HG03378 (cell line): ENCODE data around the gene SLC9A3.

Source experiments
- ATAC-seq: cut with Tn5 transposase; IDR thresholded peaks from one replicate; pipeline ENCODE4 v1.9.1; 2021; ENCODE audit warnings: mild to moderate bottlenecking, moderate library complexity; ENCODE audit not compliant: unreplicated experiment

The SLC9A3 gene

DNA sequence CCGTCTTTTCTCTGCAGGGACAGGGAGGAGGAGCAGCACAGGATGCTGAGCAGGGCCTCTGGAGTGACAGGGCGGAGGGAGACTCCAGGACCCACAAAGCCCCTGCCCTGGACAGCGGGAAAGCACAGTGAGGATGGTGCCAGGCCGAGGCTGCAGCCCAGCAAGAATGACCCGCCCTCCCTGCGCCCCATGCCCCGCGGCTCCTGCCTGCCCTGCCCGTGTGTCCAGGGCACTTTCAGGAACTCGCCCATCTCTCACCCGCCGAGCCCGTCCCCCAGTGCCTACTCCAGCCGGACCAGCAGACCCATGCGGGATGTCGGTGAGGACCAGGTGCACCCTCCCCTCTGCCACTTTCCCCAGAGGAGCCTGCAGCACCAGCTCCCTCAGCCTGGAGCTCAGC is 90.4 kb downstream of the SLC9A3 start:
- ATAC-seq = no peak

DNA sequence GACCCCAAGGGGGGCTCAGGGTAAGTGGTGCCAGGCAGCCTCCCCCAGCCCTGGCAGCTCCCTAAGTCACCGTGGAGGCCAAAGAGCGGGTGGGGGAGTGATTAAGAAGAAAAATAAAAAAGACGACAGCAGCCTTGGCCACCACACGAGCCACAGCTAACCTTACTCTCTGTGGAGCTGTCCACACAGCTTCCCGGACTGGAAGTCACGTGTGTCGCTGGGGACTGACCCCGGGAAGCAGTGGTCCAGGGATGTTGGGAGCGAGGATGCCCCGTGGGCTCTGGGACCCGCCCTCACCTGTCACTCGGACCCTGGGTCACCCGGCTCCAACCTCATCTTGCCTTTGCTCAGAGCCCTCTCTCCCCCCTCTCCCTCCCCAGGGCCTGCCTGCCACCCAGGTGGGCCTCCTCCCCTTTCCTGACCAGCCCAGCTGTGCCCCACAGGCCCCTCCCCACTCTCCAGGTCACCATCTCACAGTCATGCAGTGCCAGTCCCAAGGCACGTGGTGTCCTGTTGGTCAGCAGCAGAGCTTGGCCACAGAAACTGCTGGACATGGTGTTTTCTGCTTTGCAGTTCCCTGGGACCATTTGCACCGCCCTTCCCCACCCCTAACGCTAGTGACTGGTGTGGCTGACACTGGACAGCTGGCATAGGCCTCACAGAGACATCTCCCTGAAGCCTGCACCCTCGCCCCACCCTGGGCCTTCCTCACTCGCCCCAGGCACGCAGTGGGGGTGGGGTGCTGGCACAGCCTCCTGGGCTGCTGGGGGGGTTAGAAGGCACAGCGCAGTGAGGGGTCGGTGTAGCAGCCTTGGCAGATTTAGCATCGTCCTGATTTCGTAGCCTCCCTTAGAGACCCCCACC is 91.1 kb downstream of the SLC9A3 start:
- no peak for ATAC-seq

DNA sequence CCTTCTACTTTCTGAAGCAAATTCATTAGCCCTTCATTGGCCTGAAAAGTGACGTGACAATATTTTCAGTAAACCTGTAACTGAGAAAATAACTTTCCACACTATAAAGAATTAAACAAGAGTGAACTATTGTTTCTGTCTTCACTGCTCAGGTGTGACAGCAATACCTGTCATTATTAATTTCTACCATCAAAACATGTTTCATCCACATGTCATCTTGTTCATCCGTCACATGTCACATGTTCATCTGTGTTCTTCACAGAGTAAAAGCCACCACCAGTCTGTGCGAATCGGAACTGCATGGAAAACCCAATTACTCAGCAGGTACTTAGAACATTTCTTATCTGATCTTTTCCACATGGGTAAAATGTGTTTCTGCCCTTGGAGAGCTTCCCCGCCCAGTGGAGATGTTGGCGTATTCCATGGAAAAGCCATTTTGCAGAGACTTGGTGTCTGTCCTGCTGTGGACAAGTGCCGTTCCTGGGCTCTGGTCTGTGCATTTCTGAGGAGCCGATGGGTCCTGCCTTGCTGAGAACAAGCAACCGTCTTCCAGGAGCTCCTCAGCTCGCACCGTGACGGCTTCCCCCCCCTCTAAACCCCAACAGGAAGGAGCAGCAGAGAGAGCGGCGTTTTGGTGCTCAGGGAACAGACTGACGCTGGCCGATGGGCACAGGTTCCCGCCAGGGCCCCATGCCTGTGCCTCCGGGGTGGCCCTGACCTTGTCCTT is 91.9 kb downstream of the SLC9A3 start:
- ATAC-seq = no peak

DNA sequence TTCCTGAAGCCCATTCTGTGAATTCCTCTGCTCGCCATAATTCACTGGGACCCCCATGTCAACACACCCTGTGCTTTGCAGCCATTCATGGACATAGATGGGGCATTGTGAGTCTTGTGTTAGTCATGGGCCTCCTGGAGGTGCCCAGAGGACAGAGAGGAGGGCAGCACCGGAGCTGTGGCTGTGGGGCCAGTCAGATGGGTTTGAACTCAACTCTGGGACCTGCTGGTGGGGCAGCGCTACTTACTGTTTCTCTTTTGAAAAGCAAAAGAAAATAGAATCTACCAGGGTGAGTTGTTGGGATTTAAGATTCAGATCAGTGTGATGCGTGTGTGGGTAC is 92.6 kb downstream of the SLC9A3 start:
- no peak for ATAC-seq

- ATAC-seq = peak; percentile 58
These were observed 93.1 kb downstream of the SLC9A3 start for GRCh38 chr5:431001-431710.

DNA sequence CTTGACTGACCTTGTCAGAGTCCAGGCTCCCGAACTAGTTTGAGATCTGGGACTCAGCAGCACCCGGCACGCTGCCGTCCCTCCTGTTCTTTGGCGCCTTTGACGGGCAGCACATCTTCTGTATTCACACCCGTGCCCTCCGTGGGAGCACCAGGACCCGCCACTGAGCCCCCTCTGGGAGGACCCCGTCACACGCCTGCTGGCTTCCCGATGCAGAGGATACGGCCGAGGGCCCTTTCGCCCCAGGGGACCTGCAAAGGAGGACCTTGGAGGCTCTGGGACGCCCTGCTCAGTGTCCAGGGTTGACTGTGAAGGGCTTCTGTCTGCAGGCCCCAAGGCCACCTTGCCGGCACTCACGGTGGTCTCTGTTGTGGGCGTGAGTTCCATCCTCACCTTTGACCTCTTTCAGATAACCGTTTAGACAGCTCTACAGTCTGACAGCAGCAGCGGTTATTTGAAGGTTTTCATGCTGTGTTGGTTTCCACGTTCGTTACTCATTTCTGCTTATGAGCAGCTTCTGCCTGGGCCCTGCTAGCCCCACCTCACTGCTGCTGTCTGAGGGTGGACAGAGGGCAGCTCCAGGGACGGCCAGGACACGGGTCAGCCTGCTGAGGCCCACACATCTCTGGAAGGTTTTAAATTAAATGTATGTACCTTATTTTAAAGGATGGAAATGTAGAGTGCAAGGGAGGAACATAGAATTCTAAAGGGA is 93.9 kb downstream of the SLC9A3 start:
- no peak for ATAC-seq

DNA sequence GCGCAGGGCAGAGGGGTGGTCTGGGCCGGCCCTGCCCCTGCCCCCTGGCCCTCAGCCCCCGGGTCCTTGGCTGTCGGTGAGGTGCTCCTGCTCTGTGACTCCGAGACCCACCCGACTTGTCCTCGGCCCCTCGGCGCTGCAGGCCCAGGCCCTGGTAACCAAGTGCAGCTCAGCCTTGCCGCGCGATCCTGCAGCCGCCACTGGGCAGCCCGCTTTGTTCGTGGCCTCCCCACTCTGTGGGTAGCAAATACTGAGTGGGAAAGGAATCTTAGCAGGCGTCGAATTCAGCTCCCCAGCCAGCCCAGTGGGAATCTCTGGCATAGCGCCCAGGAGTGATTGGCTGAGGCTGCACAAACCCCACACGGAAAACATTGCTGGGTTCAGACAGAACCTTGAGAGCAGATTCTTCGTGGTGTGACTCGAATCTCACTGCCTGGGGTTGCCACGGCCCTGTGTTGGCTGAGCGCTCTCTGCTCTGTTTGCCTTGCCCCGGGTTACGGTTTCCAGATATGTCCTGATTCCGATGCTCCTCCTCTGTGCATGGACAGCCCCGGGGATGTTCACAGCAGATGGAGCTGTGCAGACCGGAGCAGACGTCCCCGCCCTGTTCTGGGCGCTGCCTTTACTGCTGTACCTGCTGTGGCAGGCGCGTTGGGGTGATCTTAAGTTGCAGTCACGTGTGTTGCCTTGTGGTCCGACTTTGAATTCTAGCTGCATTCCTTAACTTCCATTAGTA is 94.6 kb downstream of the SLC9A3 start:
- ATAC-seq = no peak

GRCh38 chr5:428754-429452 is 95.3 kb downstream of the SLC9A3 start:
- no peak for ATAC-seq

- no peak for ATAC-seq
These were observed 96.0 kb downstream of the SLC9A3 start for GRCh38 chr5:428219-428618.

GRCh38 chr5:427415-428087 is 96.7 kb downstream of the SLC9A3 start:
- no peak for ATAC-seq

GRCh38 chr5:426392-426976 is 97.8 kb downstream of the SLC9A3 start:
- no peak for ATAC-seq

DNA sequence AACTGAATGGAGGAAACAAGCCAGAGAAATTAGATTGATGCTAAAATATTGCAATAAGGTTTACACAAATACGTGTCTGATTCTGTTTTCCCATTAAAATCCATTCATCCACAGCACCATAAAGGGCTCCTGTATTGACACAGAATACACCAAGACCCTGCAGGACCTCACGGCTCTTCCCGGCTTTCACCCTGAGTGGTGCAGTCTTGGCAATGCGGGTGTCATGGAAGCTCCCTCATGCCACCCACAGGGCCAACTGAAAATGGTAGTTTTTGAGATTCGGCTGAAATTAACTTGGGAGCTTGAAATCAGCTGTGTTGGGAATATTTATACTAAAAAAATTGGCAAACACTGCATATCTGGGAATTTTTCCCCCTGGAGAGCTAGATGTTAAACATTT is 98.5 kb downstream of the SLC9A3 start:
- ATAC-seq = no peak

GRCh38 chr5:424301-425110 is 99.7 kb downstream of the SLC9A3 start:
- peak; percentile 88 for ATAC-seq

- no peak for ATAC-seq
These were observed 100.5 kb downstream of the SLC9A3 start for GRCh38 chr5:423626-424261.

GRCh38 chr5:423233-423565 is 101.0 kb downstream of the SLC9A3 start:
- ATAC-seq = no peak

- no peak for ATAC-seq
These were observed 101.7 kb downstream of the SLC9A3 start for GRCh38 chr5:422323-423232.

GRCh38 chr5:421901-422300 is 102.3 kb downstream of the SLC9A3 start:
- ATAC-seq = no peak
